DOHH2 (cell line): ENCODE results near the gene GRIPAP1.

ENCODE experiments used
- EZH2phosphoT487 ChIP-seq: fragments of 200-600 bp; sonication (generic); IDR thresholded peaks from 2 replicates; pipeline ENCODE4 v1.6.1; 2017; ENCODE audit warnings: borderline replicate concordance, mild to moderate bottlenecking, antibody characterized with exemption, low read length, moderate library complexity, mixed read lengths
- TF ChIP-seq, protein P1 (sequence below): fragments of 200-600 bp; sonication (generic); IDR thresholded peaks from one replicate; pipeline ENCODE4 v1.5.1; 2014; ENCODE audit warnings: antibody characterized with exemption, mild to moderate bottlenecking, low read depth, low read length; ENCODE audit not compliant: poor library complexity, severe bottlenecking

DNA sequence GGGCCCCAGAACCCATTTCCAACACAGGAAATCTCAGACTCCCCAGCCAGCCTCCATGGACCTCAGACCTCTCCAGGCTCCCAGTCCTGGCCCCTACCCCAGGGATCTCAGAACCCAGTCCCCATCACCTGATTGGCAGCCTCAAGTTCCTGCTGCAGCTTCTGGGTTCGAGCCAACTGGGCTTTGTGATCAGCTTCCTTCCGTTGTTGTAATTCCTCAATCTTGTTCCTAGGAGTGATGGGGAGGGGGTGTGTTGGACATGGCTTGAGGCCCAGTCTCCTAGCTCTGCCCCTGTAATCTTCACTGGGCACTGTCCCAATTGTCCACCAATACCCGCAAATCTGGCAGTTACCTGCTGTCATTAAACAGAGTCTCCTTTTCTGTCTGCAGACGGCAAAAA lies 12.6 kb downstream of the GRIPAP1 start:
- TF ChIP-seq, protein P1, sequence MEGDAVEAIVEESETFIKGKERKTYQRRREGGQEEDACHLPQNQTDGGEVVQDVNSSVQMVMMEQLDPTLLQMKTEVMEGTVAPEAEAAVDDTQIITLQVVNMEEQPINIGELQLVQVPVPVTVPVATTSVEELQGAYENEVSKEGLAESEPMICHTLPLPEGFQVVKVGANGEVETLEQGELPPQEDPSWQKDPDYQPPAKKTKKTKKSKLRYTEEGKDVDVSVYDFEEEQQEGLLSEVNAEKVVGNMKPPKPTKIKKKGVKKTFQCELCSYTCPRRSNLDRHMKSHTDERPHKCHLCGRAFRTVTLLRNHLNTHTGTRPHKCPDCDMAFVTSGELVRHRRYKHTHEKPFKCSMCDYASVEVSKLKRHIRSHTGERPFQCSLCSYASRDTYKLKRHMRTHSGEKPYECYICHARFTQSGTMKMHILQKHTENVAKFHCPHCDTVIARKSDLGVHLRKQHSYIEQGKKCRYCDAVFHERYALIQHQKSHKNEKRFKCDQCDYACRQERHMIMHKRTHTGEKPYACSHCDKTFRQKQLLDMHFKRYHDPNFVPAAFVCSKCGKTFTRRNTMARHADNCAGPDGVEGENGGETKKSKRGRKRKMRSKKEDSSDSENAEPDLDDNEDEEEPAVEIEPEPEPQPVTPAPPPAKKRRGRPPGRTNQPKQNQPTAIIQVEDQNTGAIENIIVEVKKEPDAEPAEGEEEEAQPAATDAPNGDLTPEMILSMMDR, result no peak
- no peak for TF ChIP-seq EZH2phosphoT487
